RWPE1 (cell line): ENCODE measurements around the gene IGF1R.

ENCODE experiments used
- CTCF ChIA-PET: fragments of 350-600 bp; sonication (Branson Sonifier 250); formaldehyde crosslinking; extraction: SDS; loops from one replicate; lab custom pipeline; 2021; lab: Yijun Ruan, JAX
- POLR2A ChIA-PET: fragments of 400-600 bp; formaldehyde crosslinking; extraction: SDS; loops from one replicate; lab custom pipeline; 2020; ENCODE audit warnings: antibody characterized with exemption; ENCODE audit not compliant: low non-redundant PET; lab: Yijun Ruan, JAX
- DNase-seq: peaks from one replicate; pipeline ENCODE4 v3.0.0; 2012; ENCODE audit warnings: low spot score
- H3K27ac ChIP-seq: fragments of 450-650 bp; 2 replicates; pipeline ENCODE4 v1.5.1; 2017
- TF ChIP-seq, protein P1 (sequence below): fragments of 450-650 bp; conservative IDR thresholded peaks from 2 replicates; pipeline ENCODE4 v1.5.1; 2017; ENCODE audit warnings: low read depth, mild to moderate bottlenecking

The IGF1R gene

DNA sequence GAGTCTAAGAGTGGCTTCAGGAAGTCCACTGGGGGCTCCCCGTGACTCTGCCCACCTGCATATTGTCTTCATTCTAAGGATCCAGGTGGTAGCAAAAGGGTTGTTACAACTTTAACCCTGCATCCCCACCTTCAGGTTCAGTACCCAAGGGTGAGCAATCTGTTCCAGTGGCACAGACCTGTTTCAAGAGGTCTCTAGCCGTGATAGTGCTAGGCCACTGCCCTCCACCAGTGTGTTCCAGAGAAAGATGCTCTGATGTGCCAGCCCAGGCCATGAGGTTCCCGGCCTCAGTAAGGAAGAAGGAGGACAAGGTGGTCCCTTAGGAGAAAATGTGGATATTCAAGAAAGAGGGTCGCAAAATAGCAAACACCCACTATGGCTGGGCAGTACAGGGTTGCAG, 87.0 kb downstream of the IGF1R start:
- ChIA-PET POLR2A (no interaction called here), CTCF (no interaction called here)
- TF ChIP-seq, protein P1, sequence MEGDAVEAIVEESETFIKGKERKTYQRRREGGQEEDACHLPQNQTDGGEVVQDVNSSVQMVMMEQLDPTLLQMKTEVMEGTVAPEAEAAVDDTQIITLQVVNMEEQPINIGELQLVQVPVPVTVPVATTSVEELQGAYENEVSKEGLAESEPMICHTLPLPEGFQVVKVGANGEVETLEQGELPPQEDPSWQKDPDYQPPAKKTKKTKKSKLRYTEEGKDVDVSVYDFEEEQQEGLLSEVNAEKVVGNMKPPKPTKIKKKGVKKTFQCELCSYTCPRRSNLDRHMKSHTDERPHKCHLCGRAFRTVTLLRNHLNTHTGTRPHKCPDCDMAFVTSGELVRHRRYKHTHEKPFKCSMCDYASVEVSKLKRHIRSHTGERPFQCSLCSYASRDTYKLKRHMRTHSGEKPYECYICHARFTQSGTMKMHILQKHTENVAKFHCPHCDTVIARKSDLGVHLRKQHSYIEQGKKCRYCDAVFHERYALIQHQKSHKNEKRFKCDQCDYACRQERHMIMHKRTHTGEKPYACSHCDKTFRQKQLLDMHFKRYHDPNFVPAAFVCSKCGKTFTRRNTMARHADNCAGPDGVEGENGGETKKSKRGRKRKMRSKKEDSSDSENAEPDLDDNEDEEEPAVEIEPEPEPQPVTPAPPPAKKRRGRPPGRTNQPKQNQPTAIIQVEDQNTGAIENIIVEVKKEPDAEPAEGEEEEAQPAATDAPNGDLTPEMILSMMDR: no peak
- DNase-seq: no peak
- 0 out of 2 replicates have a peak overlapping the region, but pooled peaks have one; percentile 9 for H3K27ac ChIP-seq

DNA sequence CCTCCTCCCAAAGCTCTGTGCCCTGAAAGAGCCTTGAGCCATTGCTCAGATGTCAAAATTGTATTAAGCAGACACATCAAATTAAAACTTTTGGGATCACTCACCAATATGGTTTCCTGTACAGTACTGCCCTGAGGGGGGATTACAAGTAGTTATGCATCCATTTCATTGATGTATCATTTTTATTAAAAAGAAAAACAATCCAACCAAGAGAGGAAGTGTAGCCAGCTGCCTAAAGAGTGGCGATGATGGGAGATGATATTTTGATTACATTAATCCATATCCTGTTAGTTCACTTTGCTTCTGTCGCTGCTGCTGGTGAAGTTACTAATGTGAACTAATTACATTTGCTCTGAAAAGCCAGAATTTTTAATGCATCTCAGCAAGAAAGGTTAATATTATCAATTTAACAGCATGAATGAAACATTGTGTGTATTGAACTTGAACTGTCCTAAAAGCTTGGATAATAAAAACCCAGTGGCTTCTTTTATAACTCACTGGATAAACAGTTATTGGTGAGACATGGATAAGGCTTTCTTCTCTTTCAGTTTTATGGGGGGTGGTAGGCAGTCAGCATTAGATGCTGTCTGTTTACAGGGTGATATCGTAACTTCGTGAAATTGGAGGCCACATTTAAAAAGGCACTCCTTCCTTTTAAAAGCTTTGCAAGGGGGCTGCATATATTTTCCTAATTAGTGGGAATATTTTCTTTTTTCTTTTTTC, 87.7 kb downstream of the IGF1R start:
- CTCF ChIA-PET: no interaction called here
- POLR2A ChIA-PET: no interaction called here
- H3K27ac ChIP-seq: no peak overlapping the region
- TF ChIP-seq, protein P1: no peak
- DNase-seq: no peak

DNA sequence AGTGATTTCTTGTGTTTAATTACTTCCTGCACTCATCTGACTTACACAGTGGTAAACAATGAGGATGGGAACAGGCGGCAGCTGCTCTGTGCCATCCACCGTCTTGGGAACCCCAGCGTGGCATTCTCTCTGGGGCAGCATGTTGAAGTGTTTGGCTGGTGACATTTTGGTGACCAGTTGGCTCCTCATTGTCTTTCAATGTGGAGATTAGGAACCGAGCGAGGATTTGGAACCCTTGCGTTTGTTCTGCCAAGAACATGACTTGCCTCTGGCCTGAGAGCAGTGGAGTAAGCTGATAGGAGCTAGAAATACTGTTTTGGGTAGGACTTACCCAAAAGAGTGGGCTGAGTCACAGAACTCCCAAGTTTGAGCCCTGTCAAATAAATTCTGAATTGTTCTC, 88.8 kb downstream of the IGF1R start:
- no peak overlapping the region for H3K27ac ChIP-seq
- DNase-seq: no peak
- ChIA-PET CTCF (interaction anchor here (0.8 kb wide), 1 partner anchor 17 kb away, joined by 4 read pairs; no protein-coding TSS in a partner anchor), POLR2A (no interaction called here)
- TF ChIP-seq, protein P1: no peak

DNA sequence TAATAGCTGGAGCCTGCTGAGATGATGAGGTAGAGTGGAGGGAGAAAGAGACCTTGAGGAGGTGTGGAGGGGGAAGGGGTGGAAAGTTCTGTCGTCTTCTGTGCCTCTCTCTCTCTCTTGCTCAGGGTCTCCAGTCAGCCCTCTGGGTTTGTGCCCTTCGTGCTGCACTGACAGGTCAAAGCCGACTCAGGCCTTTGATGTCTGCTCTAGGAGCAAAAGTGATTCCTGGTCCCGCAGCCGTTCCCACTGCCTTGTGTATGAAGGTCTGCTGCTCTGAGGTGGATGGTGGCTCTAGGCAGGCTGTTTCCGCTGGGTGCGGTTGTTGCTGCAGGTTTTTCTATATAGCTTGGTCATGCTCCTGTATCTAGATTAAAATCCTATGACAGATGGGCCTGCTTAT, 89.4 kb downstream of the IGF1R start:
- ChIA-PET POLR2A (no interaction called here), CTCF (interaction anchor here (0.8 kb wide), 1 partner anchor 16 kb away, joined by 4 read pairs; no protein-coding TSS in a partner anchor)
- DNase-seq: no peak
- no peak overlapping the region for H3K27ac ChIP-seq
- TF ChIP-seq, protein P1: no peak

DNA sequence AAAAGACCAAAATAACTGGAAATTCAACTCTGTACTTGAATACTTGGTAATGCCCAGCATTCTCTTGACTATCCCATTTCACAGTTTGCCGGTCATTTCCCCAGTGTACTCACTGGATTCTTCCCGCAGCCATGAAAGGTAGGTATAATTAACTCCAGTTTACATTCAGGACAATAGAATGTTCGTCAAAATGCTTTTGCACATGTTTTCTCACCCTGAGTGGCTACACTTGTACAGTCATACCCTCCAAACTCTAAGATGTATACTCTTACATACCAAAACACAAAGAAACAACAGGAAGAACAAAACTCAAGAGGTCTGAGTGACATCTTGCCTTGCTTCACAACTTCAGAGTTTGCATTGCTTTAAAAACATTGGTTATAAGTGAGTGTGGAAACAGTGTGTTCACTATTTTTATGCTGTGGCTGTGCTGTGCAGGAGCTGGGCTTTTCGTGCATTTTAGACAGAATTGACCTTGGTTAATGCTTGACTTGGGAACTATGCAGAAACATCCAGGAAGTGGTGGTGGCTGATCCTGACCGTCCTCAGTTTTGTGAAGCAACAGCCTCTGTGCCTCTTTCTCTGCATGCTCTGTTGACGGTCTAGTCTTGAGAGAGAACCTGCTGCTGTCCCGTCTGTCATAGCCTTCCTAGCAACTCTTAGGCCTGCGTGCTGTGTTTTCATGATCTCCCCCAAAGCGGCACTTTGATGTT, 90.5 kb downstream of the IGF1R start:
- TF ChIP-seq, protein P1: no peak
- CTCF ChIA-PET: no interaction called here
- POLR2A ChIA-PET: no interaction called here
- no peak for DNase-seq
- H3K27ac ChIP-seq: no peak overlapping the region

DNA sequence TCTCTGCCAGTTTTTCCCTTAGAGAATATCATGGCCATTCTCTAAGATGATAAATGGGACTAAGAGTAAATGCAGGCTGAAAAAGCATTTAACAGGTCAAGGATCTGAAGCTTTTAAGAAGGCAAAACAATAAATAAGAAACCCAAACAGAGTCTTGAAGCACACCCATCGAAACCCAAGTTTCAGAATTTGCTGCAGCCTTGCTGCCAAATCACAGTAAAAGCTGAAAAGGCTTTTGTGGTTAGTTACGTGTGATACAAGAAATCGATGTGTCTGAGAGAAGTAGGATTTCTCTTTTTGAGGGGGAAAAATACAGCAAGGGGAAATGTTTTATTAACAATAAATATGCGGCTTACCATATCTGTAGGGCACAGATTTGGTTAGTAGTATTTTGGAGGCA, 92.0 kb downstream of the IGF1R start:
- DNase-seq: no peak
- TF ChIP-seq, protein P1: no peak
- CTCF ChIA-PET: interaction anchor here (0.5 kb wide), 1 partner anchor 163 kb away, joined by 3 read pairs; no protein-coding TSS in a partner anchor
- POLR2A ChIA-PET: no interaction called here
- H3K27ac ChIP-seq: no peak overlapping the region
